DMS153 (cell line): ENCODE results near the gene AUTS2.
"Not testable (repeated sequence)": the region's sequence is repeated elsewhere in the genome, so short reads cannot be mapped to it uniquely, and the experiment has no call there.

Experiments used
- DNase-seq: peaks from one replicate; lab custom pipeline; 2025; lab: John Stamatoyannopoulos, UW

AUTS2 gene

DNA sequence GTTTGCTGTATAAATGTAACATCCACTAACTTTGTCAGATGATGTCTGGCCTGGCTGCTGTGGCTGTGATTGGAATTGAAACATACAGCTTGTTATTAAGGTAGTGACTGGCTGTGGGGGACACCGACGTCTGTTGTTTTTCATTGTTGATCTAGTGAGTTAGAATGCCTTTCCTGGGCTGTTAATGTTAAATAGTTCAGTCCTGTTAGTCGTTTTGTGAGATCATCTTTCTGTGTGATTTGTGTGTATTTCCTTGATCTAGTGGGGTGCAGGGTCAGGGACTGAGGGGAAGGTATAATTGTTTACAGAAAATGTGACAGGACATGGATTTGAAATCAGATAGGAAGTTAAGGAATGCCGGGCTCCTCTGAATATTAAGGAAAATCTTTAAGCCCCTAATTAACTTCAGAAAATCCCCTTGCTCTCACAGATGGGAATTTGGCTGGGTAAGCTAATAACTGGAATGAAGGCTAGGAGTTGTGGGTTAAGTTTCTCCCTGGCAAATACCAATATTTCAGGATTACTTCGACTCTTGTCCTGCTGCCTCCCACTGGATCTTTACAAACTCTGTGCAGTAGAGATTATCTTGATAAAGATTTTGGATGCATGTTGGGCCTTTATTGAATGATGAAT, 163.1 kb downstream of the AUTS2 start:
- DNase-seq, result no peak

DNA sequence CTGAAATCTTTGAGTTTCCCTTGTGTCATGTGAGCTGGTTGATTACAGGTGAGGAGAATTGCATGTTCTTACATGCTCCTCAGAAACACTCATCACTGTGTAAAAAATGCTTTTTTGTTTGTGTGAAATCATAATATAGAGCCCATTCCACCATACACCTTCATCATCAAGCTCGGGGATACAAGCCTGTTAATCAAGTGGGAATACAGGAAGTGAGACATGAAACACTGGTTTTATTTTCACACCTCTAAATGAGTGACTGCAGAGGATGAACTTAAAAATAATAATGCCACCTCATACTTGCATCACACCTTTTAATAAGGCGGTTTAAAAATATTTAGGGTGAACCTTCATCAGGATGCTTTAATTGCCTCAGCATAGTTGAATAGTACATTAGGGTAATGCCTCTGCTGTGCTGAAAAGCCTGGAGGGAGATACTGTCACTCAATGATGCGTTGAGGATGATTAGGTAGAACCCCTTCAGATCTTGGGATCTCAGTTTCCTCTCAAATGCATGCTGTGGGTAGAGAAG, 164.6 kb downstream of the AUTS2 start:
- no peak for DNase-seq

DNA sequence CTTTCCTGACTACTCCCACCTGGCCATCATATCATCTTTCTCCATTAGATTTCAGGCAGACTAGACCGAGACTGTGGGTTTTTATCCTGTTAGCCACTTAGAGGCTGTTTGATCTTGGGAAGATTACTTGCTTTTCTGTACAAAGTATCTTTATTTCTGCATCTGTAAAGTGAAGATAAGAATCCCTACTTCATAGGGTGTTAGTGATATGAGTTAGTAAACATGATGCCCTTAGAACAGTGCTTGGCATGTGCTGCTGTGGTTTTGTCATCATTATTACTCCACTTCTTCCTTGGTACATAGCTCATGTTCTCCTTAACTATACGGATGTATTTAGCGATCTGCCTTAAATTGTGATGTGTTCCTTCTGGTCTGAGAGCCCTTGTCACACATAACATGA, 165.2 kb downstream of the AUTS2 start:
- no peak for DNase-seq

- DNase-seq, result peak; percentile 34
Observed at GRCh38 chr7:69764147-69764546, 165.9 kb downstream of the AUTS2 start.

- DNase-seq, result no peak
Observed at GRCh38 chr7:69764681-69765080, 166.4 kb downstream of the AUTS2 start.

DNA sequence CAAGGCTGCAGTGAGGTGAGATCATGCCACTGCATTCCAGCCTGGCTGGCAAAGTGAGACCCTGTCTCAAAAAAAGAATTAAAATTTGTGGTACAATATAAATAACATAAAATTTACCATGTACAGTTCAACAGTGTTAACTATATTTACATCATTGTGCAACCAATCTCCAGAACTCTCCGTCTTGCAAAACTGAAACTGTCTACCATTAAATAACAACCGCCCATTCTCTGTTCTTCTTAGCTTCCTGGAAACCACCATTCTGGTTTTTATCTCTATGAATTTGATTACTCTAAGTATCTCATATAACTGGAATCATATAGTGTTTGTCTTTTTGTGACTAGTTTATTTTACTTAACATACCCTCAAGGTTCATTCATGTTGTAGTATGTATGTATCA, 167.6 kb downstream of the AUTS2 start:
- no peak for DNase-seq

DNA sequence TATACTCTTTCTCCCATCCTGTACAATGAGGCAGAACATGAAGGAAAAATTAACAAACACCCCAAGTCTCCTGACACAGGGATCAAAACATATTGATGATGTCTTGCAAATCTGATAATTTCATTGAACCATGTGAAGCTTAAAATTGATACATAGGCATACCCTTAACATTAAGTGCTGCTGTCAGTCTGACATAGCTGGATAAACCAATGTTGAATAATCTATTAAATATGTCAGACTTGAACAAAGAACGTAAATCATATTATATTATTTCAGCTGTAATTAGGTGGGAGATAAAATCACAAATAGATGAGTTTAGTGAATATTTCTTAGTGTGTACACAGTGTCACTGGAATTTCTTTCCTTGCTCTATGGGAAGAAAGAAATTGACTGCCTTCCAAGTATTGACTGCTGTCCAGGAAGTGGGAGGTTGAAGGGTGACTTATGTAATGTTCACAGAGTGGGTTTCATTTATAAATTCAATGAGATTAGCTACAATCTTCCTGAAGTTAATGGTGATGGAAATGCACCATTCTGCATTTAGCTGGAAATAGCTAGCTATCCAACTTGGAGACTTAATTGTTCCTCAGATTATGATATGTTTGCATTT, 170.8 kb downstream of the AUTS2 start:
- DNase-seq, result no peak

DNA sequence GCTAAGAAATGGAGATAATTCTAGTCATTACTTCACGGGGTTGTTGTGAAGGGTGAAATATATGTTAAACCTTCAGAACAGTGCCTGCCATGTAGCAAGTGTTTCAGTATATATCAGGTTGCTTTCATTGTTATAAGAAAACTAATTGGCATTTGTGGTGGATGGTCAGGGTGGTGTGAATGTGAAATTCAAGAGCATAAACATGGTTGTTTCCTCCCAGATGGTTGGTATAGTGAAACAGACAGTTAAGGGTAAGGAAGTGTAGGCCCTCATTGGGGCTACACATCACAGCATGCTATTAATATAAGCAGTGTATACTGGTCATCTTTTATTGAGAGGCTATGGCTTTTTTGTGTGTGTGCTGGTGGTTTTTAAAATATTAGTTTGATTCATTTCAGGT, 171.6 kb downstream of the AUTS2 start:
- no peak for DNase-seq

GRCh38 chr7:69770613-69771012, 172.3 kb downstream of the AUTS2 start:
- DNase-seq, result no peak

DNA sequence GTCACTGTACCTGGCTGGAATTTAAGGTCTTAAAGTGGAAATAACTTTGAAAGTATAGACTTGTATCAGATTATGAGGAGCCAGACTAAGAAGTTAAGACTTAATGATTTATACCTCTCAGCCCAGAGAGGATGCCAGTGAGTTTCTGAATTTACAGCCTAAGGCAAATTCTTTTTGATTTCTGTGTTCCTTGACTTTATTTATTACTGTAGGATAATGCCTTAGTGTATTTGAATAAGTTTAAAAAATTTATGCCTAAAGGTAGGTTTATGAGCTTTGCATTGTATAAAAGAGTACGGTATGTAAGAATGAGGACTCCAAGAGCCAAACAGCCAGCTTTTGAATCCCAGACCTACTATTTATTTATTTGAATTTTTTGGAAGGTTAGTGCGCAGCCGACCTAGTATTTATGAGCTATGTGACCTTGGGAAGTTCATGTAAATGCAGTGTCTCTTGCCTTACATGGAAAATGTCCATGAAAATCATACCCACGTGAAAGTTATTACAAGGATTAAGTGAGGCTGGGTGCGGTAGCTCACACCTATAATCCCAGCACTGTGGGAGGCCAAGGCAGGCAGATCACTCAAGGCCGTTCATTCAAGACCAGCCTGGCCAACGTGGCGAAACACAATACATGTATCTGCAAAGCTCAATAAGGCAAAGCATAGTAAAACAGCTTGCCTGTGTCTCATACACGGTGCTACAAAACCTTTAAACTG, 174.6 kb downstream of the AUTS2 start:
- no peak for DNase-seq

GRCh38 chr7:69773535-69774225, 175.4 kb downstream of the AUTS2 start:
- DNase-seq, result no peak

DNA sequence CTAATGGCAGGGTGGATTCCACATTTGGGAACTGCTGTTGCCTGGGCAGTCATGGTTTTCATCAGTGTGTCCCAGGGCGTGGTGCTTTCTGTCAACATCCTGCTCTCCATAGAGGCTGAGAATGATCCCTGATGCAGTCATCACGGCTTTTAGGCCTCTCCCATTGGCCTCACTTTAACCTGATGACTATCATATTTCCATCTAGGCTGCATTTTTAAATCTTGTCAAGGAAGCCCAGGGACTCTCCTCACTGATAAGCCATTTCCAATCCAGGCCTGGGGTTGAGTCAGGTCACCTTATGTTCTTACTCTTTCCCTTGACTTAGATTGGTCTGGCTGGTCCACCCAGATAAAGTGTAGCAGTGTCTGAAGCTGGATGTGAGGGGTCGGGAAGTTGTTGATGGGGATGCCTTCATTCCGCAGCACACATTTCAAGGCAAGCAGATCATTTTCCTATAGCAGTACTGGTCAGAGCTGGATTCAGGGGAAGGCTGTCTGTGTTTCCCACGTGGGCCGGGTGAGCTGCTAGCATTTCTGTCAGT, 177.0 kb downstream of the AUTS2 start:
- DNase-seq, result peak; percentile 62

DNA sequence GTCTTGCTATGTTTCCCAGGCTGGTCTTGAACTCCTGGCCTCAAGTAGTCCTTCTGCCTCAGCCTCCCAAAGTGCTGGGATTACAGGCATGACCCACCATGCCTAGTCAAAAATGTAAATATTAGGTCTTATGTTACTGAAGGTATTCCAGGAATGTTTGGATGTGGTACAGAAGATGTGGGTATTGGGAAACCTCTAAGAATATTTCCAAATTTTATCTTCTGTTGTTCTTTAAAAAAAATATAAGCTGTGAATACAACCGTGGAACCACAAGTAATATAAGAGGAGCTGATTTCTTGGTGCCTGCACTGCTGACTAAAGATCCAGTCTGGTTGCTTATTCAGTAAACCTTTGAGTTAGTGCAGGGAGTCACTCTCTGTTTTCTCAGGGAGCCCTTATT, 178.3 kb downstream of the AUTS2 start:
- no peak for DNase-seq

DNA sequence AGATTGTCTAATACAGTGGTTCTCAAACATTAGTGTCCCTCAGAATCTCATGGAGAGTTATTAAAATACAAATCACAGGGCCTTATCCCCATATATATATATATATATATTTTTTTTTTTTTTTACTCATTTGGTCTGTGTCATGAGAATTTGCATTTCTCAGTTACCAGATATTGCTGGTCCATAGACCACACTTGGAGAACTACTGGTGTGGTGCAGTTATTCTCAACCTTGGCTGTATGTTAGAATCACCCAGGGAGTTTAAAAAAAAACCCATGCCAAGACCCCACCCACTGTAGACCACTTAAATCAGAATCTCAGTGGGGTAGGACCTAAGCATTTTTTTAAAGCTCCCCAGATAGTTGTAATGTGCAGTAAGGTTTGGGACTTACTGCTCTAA, 179.9 kb downstream of the AUTS2 start:
- DNase-seq, result no peak

DNA sequence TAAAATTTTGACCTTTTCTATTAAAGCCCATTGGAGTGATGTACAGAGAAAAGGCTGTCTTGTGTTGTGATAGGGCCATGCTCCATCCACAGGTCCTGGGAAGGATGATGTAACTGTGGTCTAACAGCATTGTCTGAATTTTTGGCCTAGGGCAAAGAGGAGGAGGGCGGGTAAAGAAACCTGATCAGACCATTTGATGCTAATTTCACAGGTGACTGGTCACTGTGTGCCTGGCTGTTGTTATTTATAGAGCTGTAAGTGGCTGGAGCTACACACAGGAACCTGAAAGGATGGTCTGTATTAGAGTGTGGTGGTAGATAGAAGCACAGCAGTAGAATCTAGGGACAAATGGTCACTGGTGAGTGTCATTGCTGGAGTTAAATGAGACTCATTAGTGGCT, 182.1 kb downstream of the AUTS2 start:
- peak; percentile 77 for DNase-seq

GRCh38 chr7:69781412-69781846, 183.2 kb downstream of the AUTS2 start:
- DNase-seq, result no peak

- DNase-seq, result no peak
Observed at GRCh38 chr7:69782917-69783684, 184.8 kb downstream of the AUTS2 start.

DNA sequence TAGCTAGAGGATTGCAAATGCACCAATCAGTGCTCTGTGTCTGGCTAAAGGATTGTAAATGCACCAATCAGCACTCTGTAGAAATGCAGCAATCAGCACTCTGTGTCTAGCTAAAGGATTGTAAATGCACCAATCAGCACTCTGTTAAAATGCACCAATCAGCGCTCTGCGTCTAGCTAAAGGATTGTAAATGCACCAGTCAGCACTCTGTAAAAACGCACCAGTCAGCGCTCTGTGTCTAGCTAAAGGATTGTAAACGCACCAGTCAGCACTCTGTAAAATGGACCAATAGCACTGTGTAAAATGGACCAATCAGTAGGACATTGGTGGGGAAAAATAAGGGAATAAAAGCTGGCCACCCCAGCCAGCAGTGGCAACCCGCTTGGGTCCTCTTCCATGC, 187.9 kb downstream of the AUTS2 start:
- DNase-seq, result not testable (repeated sequence)

DNA sequence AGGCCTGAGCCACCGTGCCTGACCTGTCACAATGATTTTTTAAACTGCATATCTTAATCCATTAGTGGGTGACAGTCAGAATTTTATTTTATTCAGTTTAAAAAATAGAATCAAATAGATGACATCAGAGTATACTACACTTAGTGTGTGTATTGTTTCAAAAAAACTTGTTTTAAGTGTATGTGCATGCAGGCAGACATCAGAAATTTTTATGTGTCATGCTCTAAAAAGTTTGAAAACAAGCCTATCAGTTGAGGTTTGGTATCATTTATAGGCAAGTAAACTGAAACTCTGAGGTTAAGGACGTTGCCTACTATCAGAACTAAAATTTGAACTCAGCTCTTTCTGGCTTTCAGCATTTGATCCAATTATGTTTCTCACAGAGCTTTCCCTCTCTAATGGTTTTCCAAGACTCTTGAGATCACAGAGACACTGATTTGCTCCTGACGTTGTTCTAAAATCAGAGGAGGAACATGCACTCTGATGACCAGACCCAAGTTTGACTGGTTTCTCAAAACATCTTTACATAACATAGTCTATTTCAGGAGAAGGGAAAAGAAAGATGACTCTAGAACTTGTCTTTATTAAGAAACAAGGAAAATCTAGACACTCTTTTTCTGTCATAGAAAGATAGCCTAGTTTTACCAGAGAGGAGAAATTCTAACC, 188.6 kb downstream of the AUTS2 start:
- no peak for DNase-seq

- peak; percentile 9 for DNase-seq
Observed at GRCh38 chr7:69787736-69788431, 189.6 kb downstream of the AUTS2 start.
